H9 (cell line): ENCODE results near the gene OR2A5. TPM values are rescaled to one million over a fixed set of nuclear protein-coding genes. Genes with fewer than 3 reads are reported as not detected.

Experiments used
- DNase-seq: peaks from one replicate; pipeline ENCODE4 v3.0.0-alpha.2; 2017
- H2AFZ ChIP-seq: one replicate; pipeline ENCODE4 v1.6.1; 2013; ENCODE audit warnings: mild to moderate bottlenecking, low read length, control low read depth, moderate library complexity
- H2AK5ac ChIP-seq: 2 replicates; pipeline ENCODE4 v1.6.1; 2013; ENCODE audit warnings: low read length, control low read depth, mixed read lengths; ENCODE audit not compliant: insufficient read length
- H2BK120ac ChIP-seq: one replicate; pipeline ENCODE4 v1.6.1; 2013; ENCODE audit warnings: low read depth, mild to moderate bottlenecking, low read length, control low read depth, inconsistent platforms; ENCODE audit not compliant: poor library complexity, severe bottlenecking
- H2BK12ac ChIP-seq: 2 replicates; pipeline ENCODE4 v1.6.1; 2013; ENCODE audit warnings: low read length, control low read depth, mixed read lengths, low read depth; ENCODE audit not compliant: insufficient read length
- H2BK15ac ChIP-seq: 2 replicates; pipeline ENCODE4 v1.6.1; 2013; ENCODE audit warnings: low read depth, low read length, control low read depth
- H2BK20ac ChIP-seq: one replicate; pipeline ENCODE4 v1.6.1; 2013; ENCODE audit warnings: low read depth, mild to moderate bottlenecking, low read length, control low read depth, inconsistent platforms; ENCODE audit not compliant: poor library complexity, severe bottlenecking
- H2BK5ac ChIP-seq: 2 replicates; pipeline ENCODE4 v1.6.1; 2013; ENCODE audit warnings: low read length, control low read depth, mixed read lengths; ENCODE audit not compliant: insufficient read length
- H3K14ac ChIP-seq: 2 replicates; pipeline ENCODE4 v1.6.1; 2013; ENCODE audit warnings: low read length, control low read depth; ENCODE audit not compliant: insufficient read depth
- H3K18ac ChIP-seq: 2 replicates; pipeline ENCODE4 v1.6.1; 2013; ENCODE audit warnings: low read depth, mild to moderate bottlenecking, mixed read lengths, low read length, control low read depth; ENCODE audit not compliant: insufficient read length
- H3K23ac ChIP-seq: 2 replicates; pipeline ENCODE4 v1.6.1; 2013; ENCODE audit warnings: low read length, control low read depth, mixed read lengths, low read depth; ENCODE audit not compliant: insufficient read length
- H3K23me2 ChIP-seq: 2 replicates; pipeline ENCODE4 v1.6.1; 2013; ENCODE audit warnings: low read depth, mild to moderate bottlenecking, mixed read lengths, low read length, control low read depth; ENCODE audit not compliant: insufficient read length, poor library complexity, severe bottlenecking
- H3K27ac ChIP-seq: 2 replicates; pipeline ENCODE4 v1.5.1; 2013; ENCODE audit warnings: low read length, control low read depth, mixed read lengths, low read depth; ENCODE audit not compliant: insufficient read length
- H3K27me3 ChIP-seq: 2 replicates; pipeline ENCODE4 v1.6.1; 2013; ENCODE audit warnings: low read length, control low read depth, inconsistent platforms; ENCODE audit not compliant: insufficient read depth
- H3K4ac ChIP-seq: 2 replicates; pipeline ENCODE4 v1.6.1; 2013; ENCODE audit warnings: low read depth, mild to moderate bottlenecking, control low read depth, inconsistent platforms, low read length, moderate library complexity
- H3K4me1 ChIP-seq: 2 replicates; pipeline ENCODE4 v1.6.1; 2013; ENCODE audit warnings: low read length, control low read depth, inconsistent platforms; ENCODE audit not compliant: insufficient read depth
- H3K4me2 ChIP-seq: 2 replicates; pipeline ENCODE4 v1.6.1; 2013; ENCODE audit warnings: low read length, control low read depth, mixed read lengths; ENCODE audit not compliant: insufficient read length, insufficient read depth
- H3K56ac ChIP-seq: 2 replicates; pipeline ENCODE4 v1.6.1; 2013; ENCODE audit warnings: low read depth, mild to moderate bottlenecking, mixed read lengths, low read length, control low read depth; ENCODE audit not compliant: insufficient read length
- H3K79me1 ChIP-seq: 2 replicates; pipeline ENCODE4 v1.6.1; 2013; ENCODE audit warnings: low read depth, mild to moderate bottlenecking, moderate library complexity, low read length, control low read depth, inconsistent platforms; ENCODE audit not compliant: insufficient read depth, poor library complexity, severe bottlenecking
- H3K79me2 ChIP-seq: 2 replicates; pipeline ENCODE4 v1.6.1; 2013; ENCODE audit warnings: low read length, control low read depth, inconsistent platforms; ENCODE audit not compliant: insufficient read depth
- H3K9ac ChIP-seq: 2 replicates; pipeline ENCODE4 v1.6.1; 2013; ENCODE audit warnings: low read length, control low read depth, mixed read lengths; ENCODE audit not compliant: insufficient read length; ENCODE audit errors: extremely low read depth
- H3K9me3 ChIP-seq: one replicate; pipeline ENCODE4 v1.6.1; 2013; ENCODE audit warnings: low read depth, low read length, inconsistent platforms; ENCODE audit not compliant: control insufficient read depth
- H3T11ph ChIP-seq: one replicate; pipeline ENCODE4 v1.6.1; 2013; ENCODE audit warnings: mild to moderate bottlenecking, low read length, control low read depth, inconsistent platforms
- H4K20me1 ChIP-seq: one replicate; pipeline ENCODE4 v1.6.1; 2013; ENCODE audit not compliant: control insufficient read depth, insufficient read length, insufficient read depth
- H4K5ac ChIP-seq: 2 replicates; pipeline ENCODE4 v1.6.1; 2013; ENCODE audit warnings: low read depth, mild to moderate bottlenecking, mixed read lengths, low read length, control low read depth; ENCODE audit not compliant: insufficient read length
- H4K8ac ChIP-seq: replicated peaks from 2 replicates; pipeline ENCODE4 v1.6.1; 2013; ENCODE audit warnings: low read length, control low read depth, mixed read lengths, low read depth; ENCODE audit not compliant: insufficient read length
- H4K91ac ChIP-seq: 2 replicates; pipeline ENCODE4 v1.6.1; 2013; ENCODE audit warnings: low read depth, mild to moderate bottlenecking, moderate library complexity, mixed read lengths, low read length, control low read depth; ENCODE audit not compliant: insufficient read length
- H3K27ac Mint-ChIP-seq, 3 experiments: 2 replicates in 2 of 3; 3 replicates in 1 of 3; pipeline ENCODE4 v1.8.0; 2020 to 2021; ENCODE audit warnings: mixed read lengths in 3 of 3, mild to moderate bottlenecking in 1 of 3, moderate library complexity in 1 of 3
- H3K27me3 Mint-ChIP-seq: 2 replicates; pipeline ENCODE4 v1.8.0; 2021; ENCODE audit warnings: low read depth, mild to moderate bottlenecking, moderate library complexity, mixed read lengths
- H3K36me3 Mint-ChIP-seq, 3 experiments: 2 replicates in 2 of 3; 3 replicates in 1 of 3; pipeline ENCODE4 v1.8.0; 2020 to 2021; ENCODE audit warnings: low read depth in 3 of 3, mixed read lengths in 3 of 3; ENCODE audit not compliant: insufficient read depth in 1 of 3
- H3K4me1 Mint-ChIP-seq, 2 experiments: 2 replicates each; pipeline ENCODE4 v1.8.0; 2020; ENCODE audit warnings: mixed read lengths in 2 of 2
- H3K4me3 Mint-ChIP-seq, 2 experiments: 2 replicates in 1 of 2; 3 replicates in 1 of 2; pipeline ENCODE4 v1.8.0; 2020 to 2021; ENCODE audit warnings: mild to moderate bottlenecking in 2 of 2, mixed read lengths in 2 of 2, moderate library complexity in 1 of 2
- H3K9me3 Mint-ChIP-seq, 2 experiments: 2 replicates in 1 of 2; 3 replicates in 1 of 2; pipeline ENCODE4 v1.8.0; 2020; ENCODE audit warnings: mild to moderate bottlenecking in 2 of 2, mixed read lengths in 2 of 2, moderate library complexity in 1 of 2
- WGBS: extraction: QIAGEN DNeasy Blood & Tissue Kit; methylation state at CpG from one replicate; pipeline ENCODE4 v1.1.7; 2013; ENCODE audit warnings: missing lambda C conversion rate, low lambda C conversion rate, mixed read lengths; ENCODE audit not compliant: insufficient read length; ENCODE audit errors: extremely low coverage; 5-methylcytosine and 5-hydroxymethylcytosine counted together
- total RNA-seq: library from RNA; stranded (reverse); gene quantifications from 2 replicates; pipeline ENCODE4 v1.2.1, GENCODE V29; 2021
- TF ChIP-seq, protein P1 (sequence below): fragments of 200-600 bp; sonication (generic); conservative IDR thresholded peaks from 3 replicates; pipeline ENCODE4 v1.8.0; 2021; ENCODE audit warnings: antibody characterized with exemption, mild to moderate bottlenecking

Gene OR2A5
- total RNA-seq, 1 experiment from 2014 or later = not detected

DNA sequence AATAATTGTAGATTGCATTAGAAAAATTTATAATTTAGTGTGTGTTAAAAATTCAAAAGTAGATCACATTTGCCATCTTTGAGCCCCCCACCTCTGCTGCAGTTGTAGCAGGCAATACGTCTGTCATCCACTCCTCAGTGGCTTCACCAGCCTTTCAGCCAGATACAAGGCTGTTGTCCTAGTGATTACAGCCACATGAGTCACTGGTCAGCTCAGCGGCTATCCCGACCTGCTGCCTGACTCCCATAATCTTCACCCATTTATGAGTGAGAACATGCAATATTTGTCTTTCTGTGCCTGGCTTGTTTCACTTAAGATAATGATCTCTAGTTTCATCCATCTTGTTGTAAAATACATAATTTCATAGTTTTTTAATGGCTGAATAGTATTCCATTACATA, 9.2 kb downstream of the OR2A5 start:
- no peak overlapping the region for H3K14ac ChIP-seq
- no peak overlapping the region for H2BK20ac ChIP-seq
- H3K56ac ChIP-seq = no peak overlapping the region
- no CpG with 5 or more reads among the region's 3 CpGs for WGBS
- no peak overlapping the region for H3K4me2 ChIP-seq
- no peak overlapping the region for H2BK15ac ChIP-seq
- no peak overlapping the region for H2BK12ac ChIP-seq
- H3K4me1 ChIP-seq = no peaks in the 10 kb centered on the region
- no peak overlapping the region for H3K23ac ChIP-seq
- H4K8ac ChIP-seq = no peak overlapping the region
- H4K5ac ChIP-seq = no peak overlapping the region
- H2BK5ac ChIP-seq = no peak overlapping the region
- Mint-ChIP-seq H3K27ac (no peak overlapping the region; a peak in 1 of 7 replicates), H3K4me3 (no peak overlapping the region), H3K36me3 (peaks cover 2 to 11% (median 2%) of the 10 kb centered on the region in 3 experiments; a peak in 4 of 7 replicates), H3K4me1 (peaks cover 7 to 11% of the 10 kb centered on the region in 2 experiments), H3K9me3 (peaks cover 9 to 10% of the 10 kb centered on the region in 2 experiments; a peak in 4 of 5 replicates), H3K27me3 (no peaks in the 10 kb centered on the region)
- TF ChIP-seq, protein P1, sequence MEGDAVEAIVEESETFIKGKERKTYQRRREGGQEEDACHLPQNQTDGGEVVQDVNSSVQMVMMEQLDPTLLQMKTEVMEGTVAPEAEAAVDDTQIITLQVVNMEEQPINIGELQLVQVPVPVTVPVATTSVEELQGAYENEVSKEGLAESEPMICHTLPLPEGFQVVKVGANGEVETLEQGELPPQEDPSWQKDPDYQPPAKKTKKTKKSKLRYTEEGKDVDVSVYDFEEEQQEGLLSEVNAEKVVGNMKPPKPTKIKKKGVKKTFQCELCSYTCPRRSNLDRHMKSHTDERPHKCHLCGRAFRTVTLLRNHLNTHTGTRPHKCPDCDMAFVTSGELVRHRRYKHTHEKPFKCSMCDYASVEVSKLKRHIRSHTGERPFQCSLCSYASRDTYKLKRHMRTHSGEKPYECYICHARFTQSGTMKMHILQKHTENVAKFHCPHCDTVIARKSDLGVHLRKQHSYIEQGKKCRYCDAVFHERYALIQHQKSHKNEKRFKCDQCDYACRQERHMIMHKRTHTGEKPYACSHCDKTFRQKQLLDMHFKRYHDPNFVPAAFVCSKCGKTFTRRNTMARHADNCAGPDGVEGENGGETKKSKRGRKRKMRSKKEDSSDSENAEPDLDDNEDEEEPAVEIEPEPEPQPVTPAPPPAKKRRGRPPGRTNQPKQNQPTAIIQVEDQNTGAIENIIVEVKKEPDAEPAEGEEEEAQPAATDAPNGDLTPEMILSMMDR = no peak
- no peaks in the 10 kb centered on the region for H3K9me3 ChIP-seq
- H3K27ac ChIP-seq = no peak overlapping the region
- H2AFZ ChIP-seq = no peak overlapping the region
- no peak overlapping the region for H3K18ac ChIP-seq
- no peak overlapping the region for H2AK5ac ChIP-seq
- no peak overlapping the region for H3T11ph ChIP-seq
- DNase-seq = no peak
- H4K91ac ChIP-seq = no peak overlapping the region
- no peaks in the 10 kb centered on the region for H3K79me2 ChIP-seq
- H3K23me2 ChIP-seq = no peaks in the 10 kb centered on the region
- H4K20me1 ChIP-seq = no peaks in the 10 kb centered on the region
- no peak overlapping the region for H3K9ac ChIP-seq
- H2BK120ac ChIP-seq = no peak overlapping the region
- no peak overlapping the region for H3K4ac ChIP-seq
- no peaks in the 10 kb centered on the region for H3K79me1 ChIP-seq
- no peaks in the 10 kb centered on the region for H3K27me3 ChIP-seq
